ENCODE data around the gene KREMEN2. TPM values are rescaled to one million over a fixed set of nuclear protein-coding genes. Genes with fewer than 3 reads are reported as not detected.

KREMEN2 gene
- total and polyA plus RNA-seq, 2 of the 8 experiments (the other 6 are each of a cell fraction or from before 2014, with no cell fraction given): 6.6 to 7.0 TPM

DNA sequence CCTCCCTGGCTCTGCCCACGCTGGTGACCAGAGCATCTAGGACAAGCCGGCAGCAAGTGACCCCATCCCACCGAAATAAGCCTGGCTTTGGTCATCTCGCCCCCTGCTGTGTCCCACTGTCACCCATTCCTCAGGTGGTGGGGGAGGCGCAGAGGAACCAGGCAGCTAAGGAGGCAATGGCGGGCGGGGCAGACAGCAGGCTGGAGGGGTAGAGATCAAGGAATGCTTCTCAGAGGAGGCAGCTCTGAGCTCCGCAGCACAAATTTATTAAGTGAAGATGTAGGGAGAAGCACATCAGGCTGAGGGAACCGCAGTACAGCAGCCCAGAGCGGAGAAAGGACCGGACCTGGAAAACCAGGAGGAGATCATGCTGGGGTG, 7.5 kb upstream of the KREMEN2 start (continued):
- no peak for TF ChIP-seq SAP30 (IDR thresholded peaks at IDR 0.05; ENCODE audit: insufficient read depth, insufficient replicate concordance, low read length)
- TF ChIP-seq CBX8 (IDR thresholded peaks at IDR 0.05; ENCODE audit: borderline replicate concordance, low read depth, low read length): no peak
- TF ChIP-seq, protein P1, sequence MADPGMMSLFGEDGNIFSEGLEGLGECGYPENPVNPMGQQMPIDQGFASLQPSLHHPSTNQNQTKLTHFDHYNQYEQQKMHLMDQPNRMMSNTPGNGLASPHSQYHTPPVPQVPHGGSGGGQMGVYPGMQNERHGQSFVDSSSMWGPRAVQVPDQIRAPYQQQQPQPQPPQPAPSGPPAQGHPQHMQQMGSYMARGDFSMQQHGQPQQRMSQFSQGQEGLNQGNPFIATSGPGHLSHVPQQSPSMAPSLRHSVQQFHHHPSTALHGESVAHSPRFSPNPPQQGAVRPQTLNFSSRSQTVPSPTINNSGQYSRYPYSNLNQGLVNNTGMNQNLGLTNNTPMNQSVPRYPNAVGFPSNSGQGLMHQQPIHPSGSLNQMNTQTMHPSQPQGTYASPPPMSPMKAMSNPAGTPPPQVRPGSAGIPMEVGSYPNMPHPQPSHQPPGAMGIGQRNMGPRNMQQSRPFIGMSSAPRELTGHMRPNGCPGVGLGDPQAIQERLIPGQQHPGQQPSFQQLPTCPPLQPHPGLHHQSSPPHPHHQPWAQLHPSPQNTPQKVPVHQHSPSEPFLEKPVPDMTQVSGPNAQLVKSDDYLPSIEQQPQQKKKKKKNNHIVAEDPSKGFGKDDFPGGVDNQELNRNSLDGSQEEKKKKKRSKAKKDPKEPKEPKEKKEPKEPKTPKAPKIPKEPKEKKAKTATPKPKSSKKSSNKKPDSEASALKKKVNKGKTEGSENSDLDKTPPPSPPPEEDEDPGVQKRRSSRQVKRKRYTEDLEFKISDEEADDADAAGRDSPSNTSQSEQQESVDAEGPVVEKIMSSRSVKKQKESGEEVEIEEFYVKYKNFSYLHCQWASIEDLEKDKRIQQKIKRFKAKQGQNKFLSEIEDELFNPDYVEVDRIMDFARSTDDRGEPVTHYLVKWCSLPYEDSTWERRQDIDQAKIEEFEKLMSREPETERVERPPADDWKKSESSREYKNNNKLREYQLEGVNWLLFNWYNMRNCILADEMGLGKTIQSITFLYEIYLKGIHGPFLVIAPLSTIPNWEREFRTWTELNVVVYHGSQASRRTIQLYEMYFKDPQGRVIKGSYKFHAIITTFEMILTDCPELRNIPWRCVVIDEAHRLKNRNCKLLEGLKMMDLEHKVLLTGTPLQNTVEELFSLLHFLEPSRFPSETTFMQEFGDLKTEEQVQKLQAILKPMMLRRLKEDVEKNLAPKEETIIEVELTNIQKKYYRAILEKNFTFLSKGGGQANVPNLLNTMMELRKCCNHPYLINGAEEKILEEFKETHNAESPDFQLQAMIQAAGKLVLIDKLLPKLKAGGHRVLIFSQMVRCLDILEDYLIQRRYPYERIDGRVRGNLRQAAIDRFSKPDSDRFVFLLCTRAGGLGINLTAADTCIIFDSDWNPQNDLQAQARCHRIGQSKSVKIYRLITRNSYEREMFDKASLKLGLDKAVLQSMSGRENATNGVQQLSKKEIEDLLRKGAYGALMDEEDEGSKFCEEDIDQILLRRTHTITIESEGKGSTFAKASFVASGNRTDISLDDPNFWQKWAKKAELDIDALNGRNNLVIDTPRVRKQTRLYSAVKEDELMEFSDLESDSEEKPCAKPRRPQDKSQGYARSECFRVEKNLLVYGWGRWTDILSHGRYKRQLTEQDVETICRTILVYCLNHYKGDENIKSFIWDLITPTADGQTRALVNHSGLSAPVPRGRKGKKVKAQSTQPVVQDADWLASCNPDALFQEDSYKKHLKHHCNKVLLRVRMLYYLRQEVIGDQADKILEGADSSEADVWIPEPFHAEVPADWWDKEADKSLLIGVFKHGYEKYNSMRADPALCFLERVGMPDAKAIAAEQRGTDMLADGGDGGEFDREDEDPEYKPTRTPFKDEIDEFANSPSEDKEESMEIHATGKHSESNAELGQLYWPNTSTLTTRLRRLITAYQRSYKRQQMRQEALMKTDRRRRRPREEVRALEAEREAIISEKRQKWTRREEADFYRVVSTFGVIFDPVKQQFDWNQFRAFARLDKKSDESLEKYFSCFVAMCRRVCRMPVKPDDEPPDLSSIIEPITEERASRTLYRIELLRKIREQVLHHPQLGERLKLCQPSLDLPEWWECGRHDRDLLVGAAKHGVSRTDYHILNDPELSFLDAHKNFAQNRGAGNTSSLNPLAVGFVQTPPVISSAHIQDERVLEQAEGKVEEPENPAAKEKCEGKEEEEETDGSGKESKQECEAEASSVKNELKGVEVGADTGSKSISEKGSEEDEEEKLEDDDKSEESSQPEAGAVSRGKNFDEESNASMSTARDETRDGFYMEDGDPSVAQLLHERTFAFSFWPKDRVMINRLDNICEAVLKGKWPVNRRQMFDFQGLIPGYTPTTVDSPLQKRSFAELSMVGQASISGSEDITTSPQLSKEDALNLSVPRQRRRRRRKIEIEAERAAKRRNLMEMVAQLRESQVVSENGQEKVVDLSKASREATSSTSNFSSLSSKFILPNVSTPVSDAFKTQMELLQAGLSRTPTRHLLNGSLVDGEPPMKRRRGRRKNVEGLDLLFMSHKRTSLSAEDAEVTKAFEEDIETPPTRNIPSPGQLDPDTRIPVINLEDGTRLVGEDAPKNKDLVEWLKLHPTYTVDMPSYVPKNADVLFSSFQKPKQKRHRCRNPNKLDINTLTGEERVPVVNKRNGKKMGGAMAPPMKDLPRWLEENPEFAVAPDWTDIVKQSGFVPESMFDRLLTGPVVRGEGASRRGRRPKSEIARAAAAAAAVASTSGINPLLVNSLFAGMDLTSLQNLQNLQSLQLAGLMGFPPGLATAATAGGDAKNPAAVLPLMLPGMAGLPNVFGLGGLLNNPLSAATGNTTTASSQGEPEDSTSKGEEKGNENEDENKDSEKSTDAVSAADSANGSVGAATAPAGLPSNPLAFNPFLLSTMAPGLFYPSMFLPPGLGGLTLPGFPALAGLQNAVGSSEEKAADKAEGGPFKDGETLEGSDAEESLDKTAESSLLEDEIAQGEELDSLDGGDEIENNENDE (IDR thresholded peaks at IDR 0.05; ENCODE audit: insufficient replicate concordance, low read length): no peak
- TF ChIP-seq MAFK (IDR thresholded peaks at IDR 0.05; ENCODE audit: low read depth, low read length): no peak
- no peak for TF ChIP-seq SP2 (IDR thresholded peaks at IDR 0.05; ENCODE audit: low read length)
- TF ChIP-seq SRF (IDR thresholded peaks at IDR 0.05; ENCODE audit: low read depth, low read length): no peak
